ENCODE data around the gene IL22RA1.

GRCh38 chr1:24111996-24112779 lies 30.8 kb downstream of the IL22RA1 start, which contains the start of gene MYOM3:
- TF ChIP-seq CTCF (IDR thresholded peaks at IDR 0.05) (no peak), POLR2A (IDR thresholded peaks at IDR 0.05) (no peak)

Data from lower leg skin (tissue), 3 donors.